Measurements from ENCODE around the gene MYO15A.
A peak's percentile ranks its signal among the peaks of the same experiment; 100 is the strongest.

The MYO15A gene

DNA sequence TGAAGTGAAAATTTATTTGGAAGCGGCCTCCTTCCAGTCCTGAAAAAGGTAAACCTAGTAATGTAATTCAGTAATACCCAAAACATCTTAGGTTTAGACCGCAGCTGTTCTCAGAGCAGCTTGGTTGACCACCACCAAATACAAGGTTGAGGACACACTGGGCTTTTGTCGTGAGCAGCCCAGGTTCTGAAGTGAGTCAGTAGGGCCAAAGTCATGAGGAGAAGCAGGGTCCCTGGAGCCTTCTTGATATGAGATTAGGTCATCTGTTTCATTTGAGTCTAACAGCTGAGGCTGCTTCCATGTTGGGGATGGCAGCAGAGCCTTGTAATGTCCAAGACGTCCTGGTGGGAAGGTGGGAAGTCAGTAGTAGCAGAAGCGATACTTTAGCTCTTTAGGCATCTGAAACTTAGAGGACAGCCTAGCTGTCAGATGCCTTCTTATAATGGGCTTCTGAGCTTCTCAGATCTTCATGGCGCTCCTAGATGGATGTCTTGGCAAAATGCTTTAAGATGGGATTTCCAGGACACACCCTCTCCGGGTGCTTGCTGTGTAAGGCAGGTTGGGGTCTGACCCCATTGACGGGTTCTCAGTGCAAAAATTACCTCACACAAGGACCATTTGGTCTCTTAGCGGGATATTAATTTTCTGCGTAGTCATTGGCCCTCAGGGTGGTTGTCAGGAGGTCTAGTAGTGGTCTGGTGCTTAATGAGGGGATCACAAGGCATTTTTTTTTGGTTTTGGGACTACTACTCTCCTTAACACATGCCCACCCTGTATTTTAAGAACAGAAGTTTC, 77.5 kb downstream of the MYO15A start:
- H3K27me3 Mint-ChIP-seq (ENCODE audit: low read depth), result no peaks in the 10 kb centered on the region
- no peaks in the 10 kb centered on the region for H3K9me3 Mint-ChIP-seq

GRCh38 chr17:18186627-18186982, 78.0 kb downstream of the MYO15A start:
- Mint-ChIP-seq H3K36me3 (ENCODE audit: low read depth) (peaks cover 43% of the 10 kb centered on the region), H3K4me3 (peak overlapping the region; percentile 91 to 95 (median 93)), H3K27me3 (ENCODE audit: low read depth) (no peaks in the 10 kb centered on the region), H3K9me3 (no peaks in the 10 kb centered on the region), H3K27ac (peak overlapping the region; percentile 23 to 72 (median 67)), H3K4me1 (peaks cover 77% of the 10 kb centered on the region)
- TF ChIP-seq CTCF (IDR thresholded peaks at IDR 0.05; ENCODE audit: unreplicated experiment in 3 of 3), result no peak

More for the DNA sequence above, 77.5 kb downstream of the MYO15A start:
- Mint-ChIP-seq H3K4me3 (peak overlapping the region; percentile 91 to 95 (median 93)), H3K27ac (peak overlapping the region; percentile 72 to 78 (median 76)), H3K4me1 (peaks cover 77% of the 10 kb centered on the region), H3K36me3 (ENCODE audit: low read depth) (peaks cover 39% of the 10 kb centered on the region)
- no peak for TF ChIP-seq CTCF (IDR thresholded peaks at IDR 0.05; ENCODE audit: unreplicated experiment in 3 of 3)

DNA sequence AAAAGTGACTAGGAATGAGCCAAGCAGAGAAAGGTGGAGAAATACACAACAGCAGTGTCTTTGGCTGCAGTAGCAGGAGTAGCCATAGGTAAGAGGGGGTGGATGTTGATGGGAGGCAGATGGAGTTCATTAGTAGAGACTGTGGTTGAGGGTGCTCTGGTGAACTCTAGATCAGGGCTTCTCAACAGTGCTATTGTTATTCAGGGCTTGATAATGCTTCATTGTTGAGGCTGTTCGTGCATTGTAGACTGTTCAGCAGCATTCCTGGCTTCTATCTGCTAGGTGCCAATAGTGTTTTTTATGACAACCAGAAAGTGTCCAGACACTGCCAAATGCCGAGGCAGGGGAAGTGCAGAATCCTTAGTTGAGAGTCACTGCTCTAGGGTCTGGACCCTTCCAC, 78.7 kb downstream of the MYO15A start:
- no peaks in the 10 kb centered on the region for H3K9me3 Mint-ChIP-seq
- no peaks in the 10 kb centered on the region for H3K27me3 Mint-ChIP-seq (ENCODE audit: low read depth)
- TF ChIP-seq CTCF (IDR thresholded peaks at IDR 0.05; ENCODE audit: unreplicated experiment in 3 of 3), result no peak
- peak overlapping the region; percentile 23 to 72 (median 67) for H3K27ac Mint-ChIP-seq
- peak overlapping the region; percentile 91 to 95 (median 93) for H3K4me3 Mint-ChIP-seq
- H3K4me1 Mint-ChIP-seq, result peaks cover 72% of the 10 kb centered on the region
- H3K36me3 Mint-ChIP-seq (ENCODE audit: low read depth), result peaks cover 43% of the 10 kb centered on the region

DNA sequence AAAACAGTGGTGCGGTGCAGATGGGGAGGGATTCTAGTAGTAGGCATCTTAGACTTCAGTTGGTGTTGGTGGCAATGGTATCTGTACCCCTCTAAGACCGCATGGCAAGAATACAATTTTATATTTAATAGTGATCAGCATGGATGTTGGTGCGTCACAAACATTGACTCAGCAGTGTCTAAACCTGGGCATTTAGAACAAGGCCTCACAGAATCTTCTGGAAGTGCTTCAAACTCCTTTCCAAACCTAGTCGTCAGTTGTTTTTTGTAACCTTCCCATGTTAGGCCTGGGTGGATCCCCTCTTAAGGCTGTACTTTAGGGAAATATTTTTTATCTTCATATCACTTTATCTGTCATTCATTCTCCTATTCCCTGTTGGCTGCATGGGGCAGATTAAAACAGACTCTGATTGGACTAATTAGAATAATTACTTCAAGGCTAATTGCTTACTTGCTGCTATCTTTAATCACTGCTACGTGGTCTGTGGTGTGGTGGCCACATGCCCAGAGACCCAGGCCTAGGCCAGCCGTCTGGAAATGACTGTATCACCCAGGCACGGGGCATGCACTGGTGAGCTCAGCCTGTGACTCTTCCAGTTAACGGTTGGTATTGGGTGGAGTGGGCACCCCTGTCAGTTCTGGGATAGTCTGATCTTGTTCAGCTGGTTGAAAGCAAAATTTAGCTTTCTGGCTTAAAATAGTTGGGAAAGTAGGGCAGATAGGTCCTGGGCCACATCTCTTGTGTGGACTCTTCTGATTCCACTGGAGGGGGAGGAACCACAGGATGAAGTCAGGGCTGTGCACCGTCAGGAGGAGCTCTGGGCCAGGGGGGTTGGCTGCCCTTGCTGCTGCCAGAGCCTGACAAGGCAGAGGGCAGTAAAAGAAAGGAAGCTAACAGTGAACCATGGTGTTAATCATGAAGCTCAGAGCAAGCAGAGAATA, 79.5 kb downstream of the MYO15A start:
- H3K36me3 Mint-ChIP-seq (ENCODE audit: low read depth), result peaks cover 43% of the 10 kb centered on the region
- no peak for TF ChIP-seq CTCF (IDR thresholded peaks at IDR 0.05; ENCODE audit: unreplicated experiment in 3 of 3)
- H3K27ac Mint-ChIP-seq, result peak overlapping the region; percentile 48 to 72 (median 67)
- no peaks in the 10 kb centered on the region for H3K27me3 Mint-ChIP-seq (ENCODE audit: low read depth)
- no peaks in the 10 kb centered on the region for H3K9me3 Mint-ChIP-seq
- H3K4me3 Mint-ChIP-seq, result peak overlapping the region; percentile 91 to 95 (median 93)
- peaks cover 70% of the 10 kb centered on the region for H3K4me1 Mint-ChIP-seq

DNA sequence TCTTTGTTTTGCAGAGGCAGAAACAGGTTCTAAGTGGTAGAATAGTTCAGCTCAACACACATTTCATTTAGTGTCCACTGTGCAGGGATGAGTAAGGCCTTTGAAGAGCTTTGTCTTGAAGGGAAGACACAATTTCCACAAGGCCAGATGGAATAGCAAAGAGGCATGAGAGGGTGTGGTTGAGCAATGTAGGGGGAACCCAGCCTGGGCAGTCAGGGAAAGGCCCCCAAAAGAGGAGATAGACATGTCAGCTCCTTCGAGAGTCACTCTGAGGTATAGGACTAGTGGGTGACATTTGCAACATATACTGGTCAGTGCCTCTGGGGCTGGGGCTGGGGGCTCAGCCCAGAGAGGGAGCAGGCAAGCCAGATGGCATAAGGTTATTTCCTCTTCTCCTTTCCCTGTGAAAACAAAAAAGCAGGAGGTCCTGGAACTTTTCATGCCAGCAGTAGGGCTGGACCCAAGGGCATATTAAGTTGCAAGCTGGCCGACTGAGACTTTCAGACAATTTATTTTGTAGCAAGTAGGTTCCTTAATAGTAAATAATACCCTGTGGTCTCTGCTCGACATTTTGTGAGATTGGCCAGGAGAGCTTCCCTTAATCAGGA, 82.2 kb downstream of the MYO15A start:
- TF ChIP-seq CTCF (IDR thresholded peaks at IDR 0.05; ENCODE audit: unreplicated experiment in 3 of 3), result no peak
- Mint-ChIP-seq H3K9me3 (no peaks in the 10 kb centered on the region), H3K27me3 (ENCODE audit: low read depth) (no peaks in the 10 kb centered on the region), H3K4me1 (peaks cover 58% of the 10 kb centered on the region), H3K27ac (peak overlapping the region; percentile 76 to 84 (median 81)), H3K4me3 (peak overlapping the region in 2 of 3 experiments; percentile 25 to 57), H3K36me3 (ENCODE audit: low read depth) (peaks cover 62% of the 10 kb centered on the region)
